ENCODE results near the gene S1PR3.

DNA sequence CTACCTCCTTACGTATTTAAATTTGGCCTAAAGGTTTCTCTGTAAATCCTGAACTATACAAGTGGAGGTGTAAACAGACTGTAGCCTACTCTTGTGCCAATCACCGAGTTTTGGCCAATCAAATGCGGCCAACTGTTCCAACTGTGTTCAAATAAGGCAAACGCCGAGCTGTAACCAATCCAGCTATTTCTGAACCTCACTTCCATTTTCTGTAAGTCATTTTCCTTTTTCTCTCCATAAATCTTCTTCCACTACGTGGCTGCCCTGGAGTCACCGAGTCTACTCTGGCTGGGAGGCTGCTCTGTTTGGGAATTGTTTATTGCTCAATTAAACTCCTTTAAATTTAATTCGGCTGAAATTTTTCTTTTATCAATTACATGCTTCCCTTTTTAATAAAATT lies 58.4 kb downstream of the S1PR3 start:
- TF ChIP-seq POLR2A (IDR thresholded peaks at IDR 0.05) = no peak
- TF ChIP-seq, protein P1, sequence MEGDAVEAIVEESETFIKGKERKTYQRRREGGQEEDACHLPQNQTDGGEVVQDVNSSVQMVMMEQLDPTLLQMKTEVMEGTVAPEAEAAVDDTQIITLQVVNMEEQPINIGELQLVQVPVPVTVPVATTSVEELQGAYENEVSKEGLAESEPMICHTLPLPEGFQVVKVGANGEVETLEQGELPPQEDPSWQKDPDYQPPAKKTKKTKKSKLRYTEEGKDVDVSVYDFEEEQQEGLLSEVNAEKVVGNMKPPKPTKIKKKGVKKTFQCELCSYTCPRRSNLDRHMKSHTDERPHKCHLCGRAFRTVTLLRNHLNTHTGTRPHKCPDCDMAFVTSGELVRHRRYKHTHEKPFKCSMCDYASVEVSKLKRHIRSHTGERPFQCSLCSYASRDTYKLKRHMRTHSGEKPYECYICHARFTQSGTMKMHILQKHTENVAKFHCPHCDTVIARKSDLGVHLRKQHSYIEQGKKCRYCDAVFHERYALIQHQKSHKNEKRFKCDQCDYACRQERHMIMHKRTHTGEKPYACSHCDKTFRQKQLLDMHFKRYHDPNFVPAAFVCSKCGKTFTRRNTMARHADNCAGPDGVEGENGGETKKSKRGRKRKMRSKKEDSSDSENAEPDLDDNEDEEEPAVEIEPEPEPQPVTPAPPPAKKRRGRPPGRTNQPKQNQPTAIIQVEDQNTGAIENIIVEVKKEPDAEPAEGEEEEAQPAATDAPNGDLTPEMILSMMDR (IDR thresholded peaks at IDR 0.05) = no peak

Data from thyroid gland (tissue), 4 donors.